IPS-20b (cell line): ENCODE data around the gene HGFAC.

Experiments
- H3K27ac ChIP-seq: one replicate; pipeline ENCODE4 v1.5.1; 2013; ENCODE audit warnings: low read length
- H3K27me3 ChIP-seq: 2 replicates; pipeline ENCODE4 v1.6.1; 2013; ENCODE audit warnings: mild to moderate bottlenecking, low read length, inconsistent platforms; ENCODE audit not compliant: insufficient read depth
- H3K36me3 ChIP-seq: 2 replicates; pipeline ENCODE4 v1.6.1; 2013; ENCODE audit warnings: low read depth, mild to moderate bottlenecking, inconsistent platforms, low read length, moderate library complexity; ENCODE audit not compliant: insufficient read depth
- H3K4me1 ChIP-seq: 2 replicates; pipeline ENCODE4 v1.6.1; 2013; ENCODE audit warnings: mild to moderate bottlenecking, control low read depth, inconsistent platforms, low read length, moderate library complexity; ENCODE audit not compliant: insufficient read depth
- H3K4me3 ChIP-seq: 2 replicates; pipeline ENCODE4 v1.5.1; 2013; ENCODE audit warnings: mild to moderate bottlenecking, low read length, inconsistent platforms
- H3K9ac ChIP-seq: 2 replicates; pipeline ENCODE4 v1.6.1; 2013; ENCODE audit warnings: low read depth, mild to moderate bottlenecking, inconsistent platforms, low read length, moderate library complexity
- H3K9me3 ChIP-seq: 2 replicates; pipeline ENCODE4 v1.6.1; 2013; ENCODE audit warnings: mild to moderate bottlenecking, low read depth, low read length, inconsistent platforms; ENCODE audit not compliant: insufficient read depth

Gene HGFAC

DNA sequence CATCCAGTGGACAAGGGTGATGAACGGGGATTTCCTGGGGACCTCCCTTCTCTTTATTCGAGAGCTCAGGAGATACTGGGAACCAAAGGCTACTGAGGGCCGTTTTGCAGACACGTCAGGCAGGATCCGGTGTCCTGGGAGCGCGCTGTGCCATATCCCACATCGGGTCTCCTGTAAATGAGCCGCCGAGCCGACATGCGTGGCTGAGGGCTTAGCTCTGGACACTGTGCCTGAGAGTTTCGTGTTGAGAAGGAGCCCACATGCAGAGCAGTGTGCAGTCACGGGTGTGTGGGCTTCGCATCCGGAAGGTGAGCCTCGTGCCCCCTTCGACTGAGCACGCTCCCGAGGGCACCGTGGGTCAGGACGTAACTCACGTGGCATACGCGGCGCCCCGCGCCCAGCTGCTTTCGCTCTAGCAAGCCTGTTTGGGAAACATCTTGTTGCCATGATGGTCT lies 28.5 kb upstream of the HGFAC start:
- H3K4me1 ChIP-seq, result no peaks in the 10 kb centered on the region
- no peaks in the 10 kb centered on the region for H3K27me3 ChIP-seq
- no peak overlapping the region for H3K4me3 ChIP-seq
- H3K9ac ChIP-seq, result no peak overlapping the region
- H3K27ac ChIP-seq, result no peak overlapping the region
- H3K9me3 ChIP-seq, result no peaks in the 10 kb centered on the region
- no peaks in the 10 kb centered on the region for H3K36me3 ChIP-seq

GRCh38 chr4:3413675-3414420 lies 27.9 kb upstream of the HGFAC start:
- no peaks in the 10 kb centered on the region for H3K4me1 ChIP-seq
- no peaks in the 10 kb centered on the region for H3K36me3 ChIP-seq
- H3K27ac ChIP-seq, result no peak overlapping the region
- no peak overlapping the region for H3K4me3 ChIP-seq
- no peaks in the 10 kb centered on the region for H3K27me3 ChIP-seq
- H3K9me3 ChIP-seq, result no peaks in the 10 kb centered on the region
- H3K9ac ChIP-seq, result no peak overlapping the region

DNA sequence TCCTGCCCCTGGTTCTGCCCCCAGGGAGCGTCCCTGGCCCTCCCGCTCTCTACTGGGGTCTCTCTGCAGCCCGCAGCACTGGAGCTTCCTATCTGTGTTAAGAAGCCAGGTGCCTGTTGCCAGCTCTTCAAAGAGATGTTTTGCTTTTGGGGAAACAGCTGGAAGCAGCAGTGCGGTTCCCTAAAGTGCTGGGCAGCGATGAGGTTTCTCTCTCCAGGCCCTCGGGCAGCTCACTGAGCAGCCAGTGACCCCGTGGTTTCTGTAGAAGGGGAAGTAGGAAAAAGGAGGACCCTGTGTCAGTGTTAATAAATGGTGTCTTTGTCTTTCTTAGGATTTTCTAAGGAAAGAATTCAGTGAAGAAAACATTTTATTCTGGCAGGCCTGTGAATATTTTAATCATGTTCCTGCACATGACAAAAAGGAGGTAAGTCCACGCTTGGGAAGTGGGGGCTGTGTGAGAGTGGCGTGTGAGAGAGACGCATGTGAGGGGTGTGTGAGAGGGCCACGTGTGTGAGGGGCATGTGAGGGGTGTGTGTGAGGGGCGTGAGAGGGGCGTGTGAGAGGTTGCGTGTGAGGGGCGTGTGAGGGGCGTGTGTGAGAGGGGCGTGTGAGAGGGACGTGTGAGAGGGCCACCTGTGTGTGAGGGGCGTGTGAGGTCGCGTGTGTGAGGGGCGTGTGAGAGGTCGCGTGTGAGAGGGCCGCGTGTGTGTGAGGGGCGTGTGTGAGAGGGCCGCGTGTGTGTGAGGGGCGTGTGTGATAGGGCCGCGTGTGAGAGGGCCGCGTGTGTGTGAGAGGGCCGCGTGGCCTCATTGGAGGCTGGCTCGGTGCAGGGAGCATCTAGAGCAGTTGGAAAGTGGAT lies 27.1 kb upstream of the HGFAC start:
- no peaks in the 10 kb centered on the region for H3K36me3 ChIP-seq
- no peak overlapping the region for H3K4me3 ChIP-seq
- H3K4me1 ChIP-seq, result no peaks in the 10 kb centered on the region
- no peak overlapping the region for H3K27ac ChIP-seq
- H3K9me3 ChIP-seq, result no peaks in the 10 kb centered on the region
- no peaks in the 10 kb centered on the region for H3K27me3 ChIP-seq
- no peak overlapping the region for H3K9ac ChIP-seq

DNA sequence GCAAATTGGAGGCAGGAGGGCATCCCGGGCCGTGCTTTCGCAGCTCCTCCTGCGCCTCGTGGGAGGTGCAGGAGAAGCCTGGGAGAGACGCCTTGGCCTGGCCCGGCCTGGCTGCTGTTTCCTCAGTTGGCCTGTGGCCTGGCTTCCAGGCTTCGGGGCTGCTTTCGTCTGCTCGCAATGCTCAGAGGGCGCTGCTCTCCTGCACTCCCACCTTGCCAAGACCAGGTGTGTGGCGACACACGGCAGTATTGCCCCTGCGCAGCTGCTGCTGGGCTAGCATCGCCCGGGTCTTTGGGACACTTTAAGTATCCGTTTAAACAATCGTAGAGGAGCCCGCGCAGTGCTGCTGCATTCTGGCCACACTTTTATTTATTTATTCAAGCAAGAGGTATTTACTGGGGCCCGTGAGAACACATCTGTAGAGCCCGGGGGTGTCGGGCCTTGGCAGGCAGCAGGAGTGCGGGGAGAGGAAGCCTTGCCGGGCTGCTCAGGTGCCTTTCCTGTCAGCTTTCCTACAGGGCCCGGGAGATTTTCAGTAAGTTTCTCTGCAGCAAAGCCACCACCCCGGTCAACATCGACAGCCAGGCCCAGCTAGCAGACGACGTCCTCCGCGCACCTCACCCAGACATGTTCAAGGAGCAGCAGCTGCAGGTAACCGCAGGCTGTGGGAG lies 26.2 kb upstream of the HGFAC start:
- Histone ChIP-seq H3K4me3 (no peak overlapping the region), H3K4me1 (no peaks in the 10 kb centered on the region), H3K27me3 (no peaks in the 10 kb centered on the region), H3K36me3 (no peaks in the 10 kb centered on the region), H3K9ac (no peak overlapping the region), H3K27ac (no peak overlapping the region), H3K9me3 (no peaks in the 10 kb centered on the region)

DNA sequence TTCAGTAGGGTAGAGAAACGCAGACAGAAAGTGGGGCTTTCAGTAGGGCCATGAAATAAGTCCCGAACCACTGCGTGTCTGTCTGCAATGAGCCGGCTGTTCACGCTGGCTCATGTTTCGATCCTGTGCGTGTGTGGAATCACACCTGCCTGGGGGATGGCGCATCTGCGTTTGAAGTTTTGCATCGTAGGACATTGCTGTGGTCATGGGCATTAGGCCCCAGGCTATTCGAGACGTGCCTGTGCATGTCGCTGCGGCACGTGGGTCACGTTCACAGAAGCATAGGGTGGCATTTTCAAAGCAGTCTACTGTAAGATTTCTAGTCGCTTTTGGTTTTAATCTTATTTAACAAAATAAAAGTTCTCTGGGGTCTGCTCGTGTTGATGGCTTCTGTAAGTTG lies 25.5 kb upstream of the HGFAC start:
- Histone ChIP-seq H3K9ac (no peak overlapping the region), H3K36me3 (no peaks in the 10 kb centered on the region), H3K27me3 (no peaks in the 10 kb centered on the region), H3K9me3 (no peaks in the 10 kb centered on the region), H3K27ac (no peak overlapping the region), H3K4me3 (no peak overlapping the region), H3K4me1 (no peaks in the 10 kb centered on the region)

- Histone ChIP-seq H3K27me3 (no peaks in the 10 kb centered on the region), H3K9me3 (no peaks in the 10 kb centered on the region), H3K4me1 (no peaks in the 10 kb centered on the region), H3K27ac (no peak overlapping the region), H3K4me3 (no peak overlapping the region), H3K36me3 (no peaks in the 10 kb centered on the region), H3K9ac (no peak overlapping the region)
These were observed 24.9 kb upstream of the HGFAC start for GRCh38 chr4:3416821-3417221.

DNA sequence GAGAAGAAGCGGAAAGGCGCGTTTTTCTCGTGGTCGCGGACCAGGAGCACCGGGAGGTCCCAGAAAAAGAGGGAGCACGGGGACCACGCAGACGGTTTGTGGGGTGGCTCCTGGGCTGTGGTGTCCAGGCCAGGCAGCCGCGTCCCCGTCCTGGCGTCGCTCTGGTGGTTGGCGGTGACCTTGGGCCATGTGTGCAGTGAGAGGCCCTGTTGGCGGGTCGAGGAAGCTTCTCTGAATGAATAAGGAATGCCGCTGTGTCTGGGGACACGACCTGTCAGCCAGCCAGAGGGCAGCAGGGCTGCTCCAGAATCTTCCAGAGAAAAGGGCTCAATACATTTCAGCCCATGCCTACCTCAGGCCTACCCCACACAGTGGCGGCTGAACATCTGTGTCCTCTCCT lies 24.3 kb upstream of the HGFAC start:
- no peak overlapping the region for H3K27ac ChIP-seq
- H3K9ac ChIP-seq, result no peak overlapping the region
- H3K36me3 ChIP-seq, result no peaks in the 10 kb centered on the region
- H3K9me3 ChIP-seq, result no peaks in the 10 kb centered on the region
- no peaks in the 10 kb centered on the region for H3K4me1 ChIP-seq
- H3K27me3 ChIP-seq, result no peaks in the 10 kb centered on the region
- no peak overlapping the region for H3K4me3 ChIP-seq

GRCh38 chr4:3418029-3418762 lies 23.6 kb upstream of the HGFAC start:
- Histone ChIP-seq H3K27ac (no peak overlapping the region), H3K36me3 (no peaks in the 10 kb centered on the region), H3K4me1 (no peaks in the 10 kb centered on the region), H3K9ac (no peak overlapping the region), H3K4me3 (no peak overlapping the region), H3K9me3 (no peaks in the 10 kb centered on the region), H3K27me3 (no peaks in the 10 kb centered on the region)

GRCh38 chr4:3419836-3420605 lies 21.7 kb upstream of the HGFAC start:
- Histone ChIP-seq H3K9me3 (no peaks in the 10 kb centered on the region), H3K27me3 (no peaks in the 10 kb centered on the region), H3K9ac (no peak overlapping the region), H3K27ac (no peak overlapping the region), H3K4me3 (no peak overlapping the region), H3K4me1 (no peaks in the 10 kb centered on the region; the same call in 1 of the 2 replicates), H3K36me3 (0 out of 2 replicates have a peak, but pooled peaks cover 5% of the 10 kb centered on the region)

DNA sequence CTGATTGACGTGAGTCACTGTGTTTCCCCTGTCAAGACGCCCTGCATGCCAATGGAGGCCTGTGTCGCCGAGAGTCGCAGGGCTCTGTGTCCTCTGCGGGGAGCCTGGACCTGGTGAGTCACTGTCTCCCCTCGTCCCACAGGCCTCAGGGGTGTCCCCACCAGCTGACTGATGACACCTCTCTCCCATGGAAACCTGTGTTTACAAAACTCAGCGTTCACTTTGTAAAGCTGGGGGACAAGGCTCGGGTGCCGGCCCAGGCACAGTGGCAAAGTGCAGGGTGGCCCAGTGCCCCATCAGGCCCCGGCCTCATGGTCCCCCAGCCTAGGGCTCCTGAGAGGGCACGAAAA lies 21.2 kb upstream of the HGFAC start:
- Histone ChIP-seq H3K27ac (no peak overlapping the region), H3K4me3 (no peak overlapping the region), H3K36me3 (0 out of 2 replicates have a peak, but pooled peaks cover 5% of the 10 kb centered on the region), H3K27me3 (no peaks in the 10 kb centered on the region), H3K4me1 (no peaks in the 10 kb centered on the region; the same call in 1 of the 2 replicates), H3K9ac (no peak overlapping the region), H3K9me3 (no peaks in the 10 kb centered on the region)

GRCh38 chr4:3420956-3421355 lies 20.8 kb upstream of the HGFAC start:
- no peaks in the 10 kb centered on the region; the same call in 1 of the 2 replicates for H3K4me1 ChIP-seq
- no peak overlapping the region for H3K27ac ChIP-seq
- no peaks in the 10 kb centered on the region for H3K9me3 ChIP-seq
- H3K4me3 ChIP-seq, result no peak overlapping the region
- H3K27me3 ChIP-seq, result no peaks in the 10 kb centered on the region
- H3K9ac ChIP-seq, result no peak overlapping the region
- 0 out of 2 replicates have a peak, but pooled peaks cover 5% of the 10 kb centered on the region for H3K36me3 ChIP-seq
